ENCODE results near the gene CYP2J2.

DNA sequence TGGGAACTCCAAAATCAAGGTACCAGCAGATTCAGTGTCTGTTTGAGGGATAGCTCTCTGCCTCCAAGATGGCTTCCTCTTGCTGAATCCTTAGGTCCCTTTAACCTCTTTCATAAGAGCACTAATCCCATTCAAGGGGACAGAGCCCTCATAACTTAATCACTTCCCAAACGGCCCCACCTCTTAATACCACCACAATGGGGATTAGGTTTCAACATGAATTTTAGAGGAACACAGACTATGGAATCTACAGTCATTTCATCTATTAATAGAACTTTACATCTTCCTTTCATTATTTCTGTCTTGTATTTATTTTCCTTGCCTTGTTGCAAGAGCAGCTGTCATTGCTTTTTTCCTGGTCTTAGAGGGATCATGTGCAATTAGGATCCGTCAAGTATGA, 81.5 kb downstream of the CYP2J2 start:
- TF ChIP-seq SNAI2 (CRISPR knock-in tag; IDR thresholded peaks at IDR 0.05) (no peak), ZNF565 (CRISPR knock-in tag; conservative IDR thresholded peaks at IDR 0.05; ENCODE audit: low read depth) (no peak)

All from SK-N-SH treated with all-trans-retinoic acid at 6 μM for 48 hours (cell line).